ENCODE data around the gene PAWR.

DNA sequence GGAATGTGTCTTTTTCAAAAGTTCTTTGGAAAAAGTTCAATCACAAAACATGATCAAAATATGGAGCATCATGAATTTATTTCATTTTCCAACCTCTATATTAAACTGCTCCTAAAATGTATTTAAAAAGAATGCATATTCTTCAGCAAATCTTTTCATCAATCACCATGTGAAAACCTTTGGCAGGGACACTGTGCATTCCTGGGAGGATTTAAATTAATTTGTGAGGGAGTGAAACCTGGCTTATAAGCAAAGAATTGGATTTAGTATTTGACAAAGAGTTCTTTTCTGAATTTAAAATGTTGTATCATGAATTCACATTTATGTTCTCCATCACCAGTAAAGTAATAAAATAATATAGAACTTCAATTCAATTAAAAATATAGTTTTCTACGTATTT lies 38.2 kb downstream of the PAWR start:
- TF ChIP-seq POLR2A (IDR thresholded peaks at IDR 0.05) (no peak), CTCF (IDR thresholded peaks at IDR 0.05) (no peak), EP300 (IDR thresholded peaks at IDR 0.05) (no peak)
